NT2/D1 (cell line): ENCODE measurements around the gene WFDC6.

Experiments used
- SUZ12 ChIP-seq: IDR thresholded peaks from 2 replicates; pipeline ENCODE4 v1.6.1; 2011; ENCODE audit not compliant: insufficient read length, insufficient read depth; ENCODE audit errors: extremely low read depth
- YY1 ChIP-seq: IDR thresholded peaks from 2 replicates; pipeline ENCODE4 v1.6.1; 2011; ENCODE audit not compliant: insufficient read length, insufficient read depth
- ZNF274 ChIP-seq: IDR thresholded peaks from 2 replicates; pipeline ENCODE4 v1.6.1; 2011; ENCODE audit warnings: mild to moderate bottlenecking, low read depth, low read length

DNA sequence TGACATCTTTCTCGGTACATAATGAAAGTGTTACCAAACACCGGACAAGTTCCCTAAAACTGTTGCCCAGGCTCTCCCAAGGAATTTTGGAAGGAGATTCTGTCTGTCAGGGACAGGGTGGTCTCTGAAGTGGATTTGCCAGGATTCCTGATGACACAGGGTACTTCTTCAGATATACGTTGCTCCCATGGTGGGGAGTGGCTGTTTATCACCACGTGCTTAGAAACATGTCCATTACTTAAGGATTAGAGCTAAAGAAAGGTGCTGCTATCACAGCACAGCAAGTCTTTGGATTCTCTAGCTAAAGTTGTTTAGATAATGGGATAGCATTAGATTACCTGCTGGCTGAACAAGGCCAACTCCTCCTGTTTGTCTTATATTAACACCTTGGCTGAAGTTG lies 30.2 kb downstream of the WFDC6 start:
- no peak for TF ChIP-seq YY1
- no peak for TF ChIP-seq SUZ12
- TF ChIP-seq ZNF274, result no peak
